Activated T-helper 1 cell treated with anti-CD3 and anti-CD28 coated beads, Interleukin-2, amount 50 U/mL, for 16 hours (primary cell): ENCODE data around the gene MAPK8IP1.

Experiments used
- DNase-seq, 2 donors: peaks; one replicate each; pipeline ENCODE4 v3.0.0-alpha.2; 2020; ENCODE audit warnings: low read depth in 1 of 2, low spot score in 1 of 2

MAPK8IP1 gene

GRCh38 chr11:45906965-45907611, 21.6 kb downstream of the MAPK8IP1 start, which contains the start of gene FREY1:
Gene FREY1, minus strand, starts transcription at chr11:45907271. Its CDS starts 26 bp downstream, at chr11:45907245.
- DNase-seq = no peak

DNA sequence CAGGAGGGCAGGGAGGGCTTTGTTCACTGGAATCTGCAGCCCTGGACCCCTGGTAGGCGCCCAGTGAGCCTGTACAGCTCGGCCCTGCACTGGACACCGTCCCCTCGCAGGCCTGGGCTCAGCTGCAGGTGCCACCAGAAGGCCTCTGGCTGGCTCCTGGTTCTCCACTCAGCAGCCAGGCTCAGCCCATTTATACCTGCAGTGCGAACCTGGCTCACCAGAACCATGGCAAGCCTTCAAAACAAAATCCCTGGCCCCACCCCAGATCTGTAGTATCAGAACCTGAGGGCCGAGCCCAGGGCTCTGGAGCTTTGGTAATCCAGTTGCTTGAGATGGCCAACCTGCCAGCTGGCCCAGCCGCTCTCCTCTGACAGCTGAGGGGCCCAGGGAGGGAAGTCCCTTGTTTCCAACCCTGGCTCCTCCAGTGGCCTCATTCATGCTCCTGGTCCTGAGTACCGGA, 22.5 kb downstream of the MAPK8IP1 start:
- no peak for DNase-seq

DNA sequence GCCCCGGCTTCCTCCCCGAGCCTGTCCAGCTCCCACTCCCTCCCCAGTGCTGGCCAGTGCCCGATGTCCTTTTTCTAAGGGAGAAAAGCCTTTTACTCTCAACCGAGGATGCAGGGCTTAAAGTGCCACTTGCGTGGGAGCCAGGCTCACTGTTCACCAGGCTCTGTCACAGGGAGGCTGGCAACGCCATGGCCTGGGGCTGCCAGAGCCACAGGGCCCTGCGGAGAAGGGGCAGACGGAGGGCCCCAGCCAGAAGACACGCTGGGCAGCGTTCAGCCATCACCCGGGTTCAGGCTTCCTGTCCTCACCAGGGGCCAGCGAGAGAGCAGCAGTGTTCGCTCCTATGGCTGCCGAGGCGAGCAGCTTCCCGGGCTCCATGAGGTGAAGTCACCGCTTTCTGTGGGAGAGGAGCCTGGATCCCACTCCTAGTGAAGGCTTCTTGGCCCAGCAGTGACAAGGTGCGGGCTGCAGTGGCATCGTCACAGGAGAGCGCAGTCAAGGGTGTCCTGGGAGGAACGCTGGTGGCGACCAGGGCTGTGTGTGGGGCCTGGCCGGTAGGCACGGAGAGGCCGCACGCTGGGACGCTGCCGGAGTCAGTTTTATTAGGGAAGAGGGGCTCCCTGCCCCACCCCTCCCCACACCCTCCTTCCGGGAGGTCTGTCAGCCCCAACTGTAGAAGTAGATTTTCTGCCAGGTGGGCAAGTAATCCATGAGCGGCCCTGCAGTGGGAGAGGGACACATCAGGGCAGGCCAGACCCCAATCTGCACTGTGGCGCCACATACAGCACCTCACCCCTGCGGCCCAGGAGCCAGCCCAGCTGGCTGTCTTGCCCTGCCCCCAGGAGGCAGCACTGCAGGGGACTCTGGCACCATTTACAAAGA, 24.4 kb downstream of the MAPK8IP1 start:
- DNase-seq = no peak

- DNase-seq = no peak
Measured at GRCh38 chr11:45910623-45911022, 25.2 kb downstream of the MAPK8IP1 start.

DNA sequence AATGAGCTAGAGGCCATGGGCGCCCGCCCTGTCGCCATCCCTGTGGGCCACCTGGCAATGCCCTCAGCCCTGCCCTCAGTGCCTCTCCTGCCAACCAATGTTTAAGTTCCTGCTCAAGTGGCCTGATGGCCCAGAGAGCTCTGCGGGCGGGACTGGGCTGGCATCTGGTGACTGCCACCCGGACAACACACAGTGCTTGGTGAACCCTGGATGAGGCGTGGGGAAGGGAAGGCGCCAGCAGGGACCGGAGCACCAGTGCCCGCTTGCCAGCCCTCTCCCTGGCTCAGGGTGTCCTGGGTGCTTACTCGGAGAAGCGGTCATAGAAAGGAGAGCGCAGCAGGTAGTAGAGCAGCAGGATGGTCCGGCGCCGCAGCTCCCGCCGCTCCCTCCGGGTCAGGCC, 28.1 kb downstream of the MAPK8IP1 start:
- DNase-seq = no peak

- DNase-seq = no peak
Measured at GRCh38 chr11:45913942-45914635, 28.6 kb downstream of the MAPK8IP1 start.

DNA sequence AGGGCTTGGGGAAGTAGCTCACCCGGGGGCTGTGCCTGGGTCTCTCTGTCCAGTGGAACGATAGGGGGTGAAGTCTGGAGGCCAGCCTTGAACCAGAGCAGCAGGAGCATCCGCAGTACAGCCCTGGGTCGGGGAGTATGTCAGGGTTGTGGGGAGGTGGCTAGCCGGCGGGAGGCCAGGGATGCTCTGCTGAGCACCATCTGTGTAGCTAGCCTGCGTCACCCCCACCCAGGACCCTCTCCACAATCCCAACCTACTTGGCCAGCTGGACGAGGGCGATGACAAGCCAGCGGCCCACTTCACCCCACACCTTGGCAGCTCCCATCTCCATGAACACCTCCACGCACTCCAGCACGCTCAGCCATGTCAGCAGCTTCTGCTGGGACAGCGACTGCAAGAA, 30.0 kb downstream of the MAPK8IP1 start:
- no peak for DNase-seq

- no peak for DNase-seq
Measured at GRCh38 chr11:45917286-45917622, 31.8 kb downstream of the MAPK8IP1 start.

DNA sequence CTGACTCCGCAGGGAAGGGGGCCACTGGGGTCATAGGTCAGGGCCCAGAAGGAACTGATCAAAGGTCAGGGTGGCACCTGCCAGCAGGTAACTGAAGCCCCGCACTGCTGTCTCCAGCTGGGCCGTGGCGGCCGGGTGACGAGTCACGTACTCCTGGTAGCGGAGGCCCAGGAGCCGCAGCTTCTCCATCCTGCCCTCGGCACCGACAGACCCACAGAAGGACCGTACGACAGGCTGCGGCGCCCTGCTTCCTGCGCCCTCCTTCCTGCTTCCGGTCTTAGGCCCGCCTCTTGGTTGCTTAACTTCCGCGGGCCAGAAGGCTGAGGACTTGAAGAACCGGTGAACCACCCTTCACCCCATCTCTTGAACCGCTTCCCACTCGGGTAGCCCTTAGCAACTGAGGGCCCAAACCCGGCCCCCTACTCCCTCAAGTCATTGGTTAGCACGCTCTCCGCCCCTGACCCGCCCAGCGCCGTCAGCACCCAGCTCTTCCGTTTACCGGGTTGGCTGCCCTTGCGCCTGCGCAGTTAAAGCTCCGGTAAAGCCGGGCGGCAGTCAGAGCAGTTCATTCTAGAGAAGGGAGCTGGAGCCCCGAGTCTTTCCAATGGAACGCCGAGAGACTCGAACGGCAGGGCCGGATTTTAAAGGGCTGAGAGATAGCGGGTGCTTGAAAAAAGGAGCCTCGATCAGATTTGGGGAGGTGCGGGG, 32.3 kb downstream of the MAPK8IP1 start, which contains the start of gene PEX16:
Gene PEX16, minus strand, starts transcription at position 255 of the 708 bp plus-strand sequence. Its CDS starts 66 bp downstream, at position 189.
- DNase-seq = peak; percentile 82 to 90

DNA sequence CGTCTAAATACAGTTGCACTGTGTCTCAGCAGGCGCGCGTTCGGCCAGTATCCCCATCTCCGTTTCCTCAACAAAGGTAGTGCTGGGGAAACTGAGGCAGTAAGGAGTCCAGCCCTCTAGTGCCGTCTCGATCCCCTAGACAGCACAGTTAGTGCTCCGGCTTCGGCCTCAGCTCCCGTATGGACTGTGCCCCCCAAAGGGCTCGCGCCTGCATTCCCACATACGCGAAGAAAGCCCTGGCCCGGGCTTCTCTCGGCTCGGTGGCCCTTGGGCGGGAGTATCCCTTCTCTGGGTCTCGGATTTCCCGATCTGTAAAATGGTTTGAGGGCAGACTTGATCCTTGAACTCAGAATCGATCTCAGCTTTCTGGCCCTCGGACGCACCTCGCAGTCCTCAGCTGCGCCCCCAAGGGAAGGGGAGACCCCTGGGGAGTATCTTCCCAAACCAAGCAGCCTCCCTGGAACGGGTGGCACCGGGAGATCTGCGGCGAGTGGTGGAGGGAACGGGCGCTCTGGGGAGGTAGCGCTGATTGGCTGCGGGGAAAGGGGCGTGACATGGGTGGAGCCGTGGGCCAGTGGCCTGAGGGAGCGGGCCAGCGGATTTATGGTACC, 33.0 kb downstream of the MAPK8IP1 start:
- DNase-seq = peak; percentile 21 to 51

DNA sequence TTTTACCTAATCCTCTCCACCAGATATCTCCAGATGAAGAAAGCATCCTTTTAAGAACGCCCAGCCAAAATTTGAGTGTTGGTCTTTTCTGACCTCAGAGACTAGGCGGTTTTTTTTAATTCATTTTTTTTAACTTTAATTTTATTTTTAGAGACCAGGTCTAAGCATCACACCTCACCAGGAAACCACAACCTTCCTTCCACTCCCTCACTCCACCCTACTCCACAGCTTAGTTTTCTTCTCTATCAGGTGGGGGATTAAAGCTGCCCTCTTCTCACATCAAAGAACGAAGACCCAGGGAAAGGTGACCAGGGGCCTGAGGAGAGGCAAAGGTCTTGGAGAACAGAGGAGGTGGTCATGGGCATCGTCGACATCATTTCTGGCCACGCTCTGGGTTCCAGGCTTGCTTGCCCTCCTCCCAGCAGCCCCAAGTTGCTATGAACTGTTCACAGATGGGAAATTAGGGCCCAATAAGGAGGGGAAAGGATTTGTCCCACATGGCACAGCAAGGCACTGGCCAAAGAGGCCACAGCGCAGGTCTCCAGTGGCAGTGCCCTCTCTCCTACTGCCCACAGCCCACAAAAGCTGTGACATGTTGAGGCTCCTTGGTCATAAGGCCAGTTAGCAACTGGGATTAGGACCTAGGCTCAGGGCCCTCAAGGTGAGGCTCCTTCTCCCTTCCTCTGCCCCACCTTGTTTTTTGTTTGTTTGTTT, 33.7 kb downstream of the MAPK8IP1 start:
- no peak for DNase-seq

GRCh38 chr11:45919806-45920530, 34.5 kb downstream of the MAPK8IP1 start:
- DNase-seq = no peak

DNA sequence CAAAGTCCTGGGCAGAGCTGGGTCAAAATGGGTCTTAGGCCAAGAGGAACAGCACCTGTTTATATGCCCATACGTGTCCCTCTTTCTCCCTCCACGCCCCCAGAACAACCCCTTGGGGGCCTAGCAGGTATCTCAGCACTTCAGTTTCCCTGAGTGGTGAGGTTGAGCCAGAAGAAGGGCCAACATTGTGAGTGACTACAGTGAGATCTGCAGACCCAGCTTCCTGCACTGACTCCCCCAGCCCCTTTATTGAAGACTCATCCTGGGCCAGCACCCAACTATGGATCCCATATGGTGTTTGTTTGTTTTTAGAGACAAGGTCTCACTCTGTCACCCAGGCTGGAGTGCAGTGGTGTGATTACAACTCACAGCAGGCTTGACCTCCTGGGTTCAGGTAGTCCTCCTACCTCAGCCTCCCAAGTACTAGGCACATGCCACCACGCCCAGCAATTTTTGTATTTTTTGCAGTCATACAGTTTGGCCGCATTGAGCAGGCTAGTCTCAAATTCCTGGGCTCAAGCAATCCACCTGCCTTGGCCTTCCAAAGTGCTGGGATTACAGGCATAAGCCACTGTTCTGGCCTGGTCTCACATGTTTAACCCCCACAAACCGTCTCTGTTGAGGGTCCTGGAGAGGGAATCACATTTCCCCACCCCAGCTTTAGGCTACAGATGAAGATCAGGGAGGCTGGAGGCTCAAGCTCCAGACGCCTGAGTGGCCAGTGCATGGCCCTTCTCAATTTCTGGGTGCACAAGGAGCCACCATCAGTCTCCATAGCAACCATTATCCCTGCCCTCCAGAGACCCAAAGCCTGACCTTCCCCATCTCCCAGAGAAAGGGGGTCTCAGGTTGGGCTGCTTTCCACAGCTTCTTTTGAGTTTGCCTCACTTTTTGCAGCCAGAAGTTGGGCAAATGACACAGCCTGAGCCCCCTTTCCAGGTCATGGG, 35.4 kb downstream of the MAPK8IP1 start:
- DNase-seq = no peak

GRCh38 chr11:45921561-45922424, 36.3 kb downstream of the MAPK8IP1 start:
- no peak for DNase-seq

DNA sequence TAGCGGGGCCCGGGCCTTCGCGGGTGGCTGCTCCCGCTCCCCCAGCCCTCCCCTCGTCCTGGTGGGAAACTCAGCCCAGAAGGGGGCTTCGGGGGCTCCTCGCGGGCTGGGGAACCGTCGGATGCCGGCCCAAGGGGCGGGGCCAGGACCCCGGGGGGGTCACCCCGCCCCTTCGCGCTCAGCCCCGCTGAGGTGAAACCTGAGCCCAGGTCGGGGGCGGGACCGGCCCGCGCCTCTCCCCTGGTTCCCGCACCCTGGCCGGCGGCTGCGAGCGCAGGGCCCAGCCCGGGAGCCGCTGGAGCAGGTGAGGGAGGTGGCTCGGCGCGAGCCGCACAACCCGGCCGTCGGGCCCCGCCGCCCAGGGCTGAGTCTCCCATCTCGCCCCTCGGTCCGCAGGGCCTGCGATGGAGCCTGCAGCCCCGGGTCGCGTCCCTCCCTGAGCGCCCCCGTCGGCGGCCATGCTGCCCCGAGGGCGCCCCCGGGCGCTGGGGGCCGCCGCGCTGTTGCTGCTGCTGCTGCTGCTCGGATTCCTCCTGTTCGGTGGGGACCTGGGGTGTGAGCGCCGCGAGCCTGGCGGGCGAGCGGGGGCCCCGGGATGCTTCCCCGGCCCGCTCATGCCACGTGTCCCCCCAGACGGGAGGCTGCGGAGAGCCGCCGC, 37.1 kb downstream of the MAPK8IP1 start, which contains the start of gene LARGE2:
Gene LARGE2, plus strand, starts transcription at position 232 of the 658 bp plus-strand sequence. Its CDS starts 227 bp downstream, at position 459.
- no peak for DNase-seq
